AG09309 (cell line): Measurements from ENCODE around the gene CHCHD5.
"Not testable (repeated sequence)": the region's sequence is repeated elsewhere in the genome, so short reads cannot be mapped to it uniquely, and the experiment has no call there.

Source experiments
- DNase-seq: peaks from one replicate; pipeline ENCODE4 v3.0.0-alpha.2; 2010; ENCODE audit warnings: low read depth
- H3K4me3 ChIP-seq: 2 replicates; pipeline ENCODE4 v1.5.1; 2011; ENCODE audit warnings: mild to moderate bottlenecking, low read depth, low read length, moderate library complexity; ENCODE audit not compliant: control insufficient read depth
- CTCF ChIP-seq: IDR thresholded peaks from 2 replicates; pipeline ENCODE4 v1.5.1; 2011; ENCODE audit warnings: mild to moderate bottlenecking, low read depth, low read length, inconsistent platforms; ENCODE audit not compliant: insufficient read depth, control insufficient read depth; ENCODE audit errors: missing control alignments

The CHCHD5 gene

GRCh38 chr2:112542123-112542983 is 42.1 kb upstream of the CHCHD5 start, which contains the start of gene POLR1B:
Gene POLR1B (plus strand): TSS chr2:112542465. CDS start chr2:112542495, 30 bp downstream.
- H3K4me3 ChIP-seq = peak within 1 kb of the TSS; percentile 97
- DNase-seq = peak; percentile 24
- TF ChIP-seq CTCF = no peak

GRCh38 chr2:112542984-112543661 is 41.3 kb upstream of the CHCHD5 start:
- no peak for TF ChIP-seq CTCF

GRCh38 chr2:112547333-112547732 is 37.1 kb upstream of the CHCHD5 start:
- no peak for TF ChIP-seq CTCF
- peak; percentile 14 for DNase-seq
- no peak overlapping the region for H3K4me3 ChIP-seq

More at GRCh38 chr2:112542984-112543661, 41.3 kb upstream of the CHCHD5 start:
- DNase-seq = no peak
- peak overlapping the region; percentile 97 for H3K4me3 ChIP-seq

GRCh38 chr2:112548980-112549379 is 35.4 kb upstream of the CHCHD5 start:
- no peak for DNase-seq
- TF ChIP-seq CTCF = no peak
- no peak overlapping the region for H3K4me3 ChIP-seq

GRCh38 chr2:112566104-112566503 is 18.3 kb upstream of the CHCHD5 start:
- DNase-seq = no peak
- TF ChIP-seq CTCF = no peak
- no peak overlapping the region for H3K4me3 ChIP-seq

GRCh38 chr2:112566508-112566907 is 17.9 kb upstream of the CHCHD5 start:
- not testable (repeated sequence) for H3K4me3 ChIP-seq, DNase-seq

GRCh38 chr2:112572005-112572404 is 12.4 kb upstream of the CHCHD5 start:
- H3K4me3 ChIP-seq = no peak overlapping the region
- no peak for TF ChIP-seq CTCF
- DNase-seq = no peak
